ENCODE results near the gene HSCB. TPM values are rescaled to one million over a fixed set of nuclear protein-coding genes. Genes with fewer than 3 reads are reported as not detected.

The HSCB gene
- total and polyA plus RNA-seq, 4 donors = 10.3 to 19.8 (median 13.3) TPM

GRCh38 chr22:28768701-28769393, 27.0 kb downstream of the HSCB start:
- no peak for TF ChIP-seq CTCF (IDR thresholded peaks at IDR 0.05; ENCODE audit: control extremely low read depth, extremely low read depth)
- Histone ChIP-seq H3K4me3 (no peak overlapping the region), H3K9ac (ENCODE audit: insufficient read depth in 1 of 2, low read length in 2 of 2) (no peak overlapping the region), H3K27me3 (ENCODE audit: control insufficient read depth in 3 of 3, insufficient read depth in 3 of 3, low read length in 2 of 3) (no peaks in the 10 kb centered on the region), H3K27ac (ENCODE audit: low read depth in 1 of 2, low read length in 1 of 2) (no peak overlapping the region), H3K4me1 (ENCODE audit: control insufficient read depth in 5 of 5, insufficient read depth in 5 of 5, low read length in 5 of 5) (peaks cover 0 to 5% (median 0%) of the 10 kb centered on the region in 5 donors), H3K36me3 (ENCODE audit: control insufficient read depth in 4 of 4, insufficient read depth in 4 of 4, low read length in 4 of 4) (no peaks in the 10 kb centered on the region), H3K9me3 (ENCODE audit: control insufficient read depth in 4 of 4, insufficient read depth in 3 of 4, low read length in 3 of 4) (no peaks in the 10 kb centered on the region)
- 86 to 91% methylated on average over 6 of the region's 6 CpGs for WGBS, 2 donors
- no peak for ATAC-seq (ENCODE audit: insufficient read depth, low FRiP score)
- no peak for DNase-seq

- Histone ChIP-seq H3K36me3 (ENCODE audit: control insufficient read depth in 4 of 4, insufficient read depth in 4 of 4, low read length in 4 of 4) (no peaks in the 10 kb centered on the region), H3K4me3 (no peak overlapping the region), H3K27me3 (ENCODE audit: control insufficient read depth in 3 of 3, insufficient read depth in 3 of 3, low read length in 2 of 3) (no peaks in the 10 kb centered on the region), H3K27ac (ENCODE audit: low read depth in 1 of 2, low read length in 1 of 2) (no peak overlapping the region), H3K9me3 (ENCODE audit: control insufficient read depth in 4 of 4, insufficient read depth in 3 of 4, low read length in 3 of 4) (no peaks in the 10 kb centered on the region), H3K9ac (ENCODE audit: insufficient read depth in 1 of 2, low read length in 2 of 2) (no peak overlapping the region), H3K4me1 (ENCODE audit: control insufficient read depth in 5 of 5, insufficient read depth in 5 of 5, low read length in 5 of 5) (peaks cover 0 to 5% (median 0%) of the 10 kb centered on the region in 5 donors)
- WGBS, 2 donors = 89 to 93% methylated on average over 14 of the region's 14 CpGs
- DNase-seq (no peak), ATAC-seq (ENCODE audit: insufficient read depth, low FRiP score) (no peak)
- no peak for TF ChIP-seq CTCF (IDR thresholded peaks at IDR 0.05; ENCODE audit: control extremely low read depth, extremely low read depth)
Observed at GRCh38 chr22:28769394-28770085, 27.7 kb downstream of the HSCB start.

- H3K9ac ChIP-seq (ENCODE audit: insufficient read depth in 1 of 2, low read length in 2 of 2) = no peak overlapping the region
- H3K4me3 ChIP-seq = no peak overlapping the region
- no peaks in the 10 kb centered on the region for H3K9me3 ChIP-seq (ENCODE audit: control insufficient read depth in 4 of 4, insufficient read depth in 3 of 4, low read length in 3 of 4)
- no peak overlapping the region for H3K27ac ChIP-seq (ENCODE audit: low read depth in 1 of 2, low read length in 1 of 2)
- peaks cover 0 to 5% (median 2%) of the 10 kb centered on the region in 4 donors for H3K36me3 ChIP-seq (ENCODE audit: control insufficient read depth in 4 of 4, insufficient read depth in 4 of 4, low read length in 4 of 4)
- TF ChIP-seq CTCF (IDR thresholded peaks at IDR 0.05; ENCODE audit: control extremely low read depth, extremely low read depth) = no peak
- H3K4me1 ChIP-seq (ENCODE audit: control insufficient read depth in 5 of 5, insufficient read depth in 5 of 5, low read length in 5 of 5) = peaks cover 0 to 5% (median 0%) of the 10 kb centered on the region in 5 donors
- 80 to 86% methylated on average over 5 of the region's 5 CpGs for WGBS, 2 donors
- ATAC-seq (ENCODE audit: insufficient read depth, low FRiP score) (no peak), DNase-seq (no peak)
- H3K27me3 ChIP-seq (ENCODE audit: control insufficient read depth in 3 of 3, insufficient read depth in 3 of 3, low read length in 2 of 3) = no peaks in the 10 kb centered on the region
Observed at GRCh38 chr22:28771195-28771791, 29.5 kb downstream of the HSCB start.
